Keratinocyte (primary cell): ENCODE results near the gene MS4A18. TPM values are rescaled to one million over a fixed set of nuclear protein-coding genes. Genes with fewer than 3 reads are reported as not detected.

Experiments used
- DNase-seq: peaks from one replicate; pipeline ENCODE4 v3.0.0-alpha.2; 2011; ENCODE audit warnings: low read depth, missing footprints, low spot score
- FAIRE-seq: peaks from 2 replicates; lab custom pipeline; 2011; peaks lifted over from hg19 to GRCh38; lab: Jason Lieb, UNC
- H2AFZ ChIP-seq: 2 replicates; pipeline ENCODE4 v1.6.0; 2012; ENCODE audit warnings: low read length, control low read depth, inconsistent platforms; ENCODE audit not compliant: control insufficient read depth
- H3K27ac ChIP-seq: 2 replicates; pipeline ENCODE4 v1.5.1; 2011; ENCODE audit warnings: low read length; ENCODE audit not compliant: control insufficient read depth, insufficient read depth
- H3K27me3 ChIP-seq: 3 replicates; pipeline ENCODE4 v1.6.0; 2011; ENCODE audit warnings: low read length; ENCODE audit not compliant: control insufficient read depth, insufficient read depth; ENCODE audit errors: extremely low read depth
- H3K36me3 ChIP-seq, 2 experiments: 2 replicates in 1 of 2; 3 replicates in 1 of 2; pipeline ENCODE4 v1.5.1; 2011; ENCODE audit warnings: low read length in 2 of 2, mild to moderate bottlenecking in 1 of 2; ENCODE audit not compliant: control insufficient read depth in 2 of 2, insufficient read depth in 2 of 2; ENCODE audit errors: extremely low read depth in 1 of 2
- H3K4me1 ChIP-seq: 3 replicates; pipeline ENCODE4 v1.5.1; 2011; ENCODE audit warnings: low read length; ENCODE audit not compliant: control insufficient read depth, insufficient read depth; ENCODE audit errors: extremely low read depth
- H3K4me2 ChIP-seq: 3 replicates; pipeline ENCODE4 v1.6.0; 2011; ENCODE audit warnings: low read depth, low read length; ENCODE audit not compliant: control insufficient read depth, insufficient read depth; ENCODE audit errors: extremely low read depth
- H3K4me3 ChIP-seq, 3 experiments: fragments of 200-600 bp in 1 of 3; sonication (generic) in 1 of 3; 2 replicates in 2 of 3; 3 replicates in 1 of 3; pipeline ENCODE4 v1.5.1; 2011 to 2016; ENCODE audit warnings: low read length in 3 of 3, mild to moderate bottlenecking in 3 of 3, control low read depth in 2 of 3, inconsistent platforms in 1 of 3, low read depth in 1 of 3, mixed read lengths in 1 of 3, mixed run types in 1 of 3, moderate library complexity in 1 of 3; ENCODE audit not compliant: control insufficient read depth in 2 of 3, insufficient read depth in 2 of 3; ENCODE audit errors: extremely low read depth in 1 of 3
- H3K79me2 ChIP-seq: 2 replicates; pipeline ENCODE4 v1.6.0; 2012; ENCODE audit warnings: low read length; ENCODE audit not compliant: control insufficient read depth, insufficient read depth
- H3K9ac ChIP-seq: 3 replicates; pipeline ENCODE4 v1.6.0; 2011; ENCODE audit warnings: low read length; ENCODE audit not compliant: control insufficient read depth, insufficient read depth; ENCODE audit errors: extremely low read depth
- H3K9me1 ChIP-seq: 3 replicates; pipeline ENCODE4 v1.6.0; 2011; ENCODE audit warnings: low read length; ENCODE audit not compliant: control insufficient read depth, insufficient read depth; ENCODE audit errors: extremely low read depth
- H3K9me3 ChIP-seq: 2 replicates; pipeline ENCODE4 v1.5.1; 2012; ENCODE audit warnings: low read depth, low read length; ENCODE audit not compliant: control insufficient read depth
- H4K20me1 ChIP-seq: 3 replicates; pipeline ENCODE4 v1.6.0; 2011; ENCODE audit warnings: low read length; ENCODE audit not compliant: control insufficient read depth, insufficient read depth; ENCODE audit errors: extremely low read depth
- CTCF ChIP-seq, 3 experiments: IDR thresholded peaks in 1 of 3; conservative IDR thresholded peaks in 1 of 3; optimal IDR thresholded peaks in 1 of 3; 2 replicates in 2 of 3; 3 replicates in 1 of 3; pipeline versions ENCODE3 to v1.5.1; 2011; ENCODE audit warnings: low read length in 3 of 3, mild to moderate bottlenecking in 3 of 3, moderate library complexity in 2 of 3, control low read depth in 1 of 3, inconsistent platforms in 1 of 3; ENCODE audit not compliant: insufficient read depth in 2 of 3; ENCODE audit errors: extremely low read depth in 1 of 3
- EZH2 ChIP-seq: IDR thresholded peaks from one replicate; pipeline ENCODE4 v1.6.1; 2012; ENCODE audit warnings: inconsistent platforms, mild to moderate bottlenecking, low read length, moderate library complexity
- dilution Hi-C: fragments of 300-500 bp; cut with MboI; formaldehyde crosslinking; loops from one replicate; pipeline ENCODE4 v1.7.0; 2020; ENCODE audit warnings: low sequenced_read_pairs; ENCODE audit not compliant: extremely low pct_ligation_motif_present
- polyA plus RNA-seq, 5 experiments: library from polyadenylated mRNA; depleted of rRNA in 3 of 5; stranded (reverse) in 3 of 5; stranded (forward) in 1 of 5; unstranded in 1 of 5; fragments of >200 nt; gene quantifications; 1 replicate in 1 of 5; 2 replicates in 3 of 5; 3 replicates in 1 of 5; pipeline versions ENCODE4 v1.2.1 to v1.2.3, GENCODE V29; 2011 to 2012; ENCODE audit warnings: missing spikeins in 2 of 5, low read depth in 1 of 5, low replicate concordance in 1 of 5

The MS4A18 gene
- polyA plus RNA-seq, 1 donor (not counting 4 experiments of a cell fraction or from before 2014, with no cell fraction given) = not detected

- no peaks in the 10 kb centered on the region for H3K27me3 ChIP-seq
- dilution Hi-C loops = no loop called here
- no peaks in the 10 kb centered on the region for H3K36me3 ChIP-seq
Measured at GRCh38 chr11:60763692-60764369, 39.3 kb downstream of the MS4A18 start.

GRCh38 chr11:60764879-60765278, 40.4 kb downstream of the MS4A18 start:
- H3K27me3 ChIP-seq = no peaks in the 10 kb centered on the region
- dilution Hi-C loops = no loop called here
- H3K9me3 ChIP-seq = no peaks in the 10 kb centered on the region
- no peak overlapping the region for H3K9ac ChIP-seq
- H3K9me1 ChIP-seq = peaks cover 3% of the 10 kb centered on the region
- DNase-seq (no peak), FAIRE-seq (no peak)
- H3K79me2 ChIP-seq = no peaks in the 10 kb centered on the region
- peaks cover 8% of the 10 kb centered on the region for H3K4me1 ChIP-seq
- no peaks in the 10 kb centered on the region for H3K36me3 ChIP-seq
- H3K27ac ChIP-seq = no peak overlapping the region
- TF ChIP-seq EZH2 (no peak), CTCF (optimal IDR thresholded peaks at IDR 0.05 in 1 of 3, IDR thresholded peaks at IDR 0.05 in 1 of 3, conservative IDR thresholded peaks at IDR 0.05 in 1 of 3; ENCODE audit: extremely low read depth in 1 of 3, insufficient read depth in 2 of 3, low read length in 3 of 3) (no peak)
- H3K4me3 ChIP-seq = no peak overlapping the region
- no peak overlapping the region for H3K4me2 ChIP-seq
- no peak overlapping the region for H2AFZ ChIP-seq
- H4K20me1 ChIP-seq = no peaks in the 10 kb centered on the region

More at GRCh38 chr11:60763692-60764369, 39.3 kb downstream of the MS4A18 start:
- Histone ChIP-seq H3K4me3 (no peak overlapping the region), H3K79me2 (no peaks in the 10 kb centered on the region), H3K9me1 (no peaks in the 10 kb centered on the region), H4K20me1 (no peaks in the 10 kb centered on the region), H3K27ac (no peak overlapping the region), H3K4me2 (no peak overlapping the region), H2AFZ (no peak overlapping the region), H3K9ac (no peak overlapping the region), H3K9me3 (no peaks in the 10 kb centered on the region), H3K4me1 (no peaks in the 10 kb centered on the region)
- no peak for DNase-seq
- TF ChIP-seq CTCF (optimal IDR thresholded peaks at IDR 0.05 in 1 of 3, IDR thresholded peaks at IDR 0.05 in 1 of 3, conservative IDR thresholded peaks at IDR 0.05 in 1 of 3; ENCODE audit: extremely low read depth in 1 of 3, insufficient read depth in 2 of 3, low read length in 3 of 3) (no peak), EZH2 (no peak)
- FAIRE-seq = no peak
